Gastroesophageal sphincter (tissue), 4 donors: ENCODE results near the gene COLEC11. TPM values are rescaled to one million over a fixed set of nuclear protein-coding genes. Genes with fewer than 3 reads are reported as not detected.

Experiments
- ATAC-seq: fragments of 150-250 bp; one replicate; pipeline ENCODE4 v1.9.1; 2016; ENCODE audit warnings: mild to moderate bottlenecking, moderate library complexity
- H3K27ac ChIP-seq, 4 donors: fragments of 200-600 bp; sonication (generic) in 3 of 4; 1 replicate in 3 of 4; 2 replicates in 1 of 4; pipeline ENCODE4 v1.5.1; 2016 to 2019
- H3K27me3 ChIP-seq: fragments of 200-600 bp; sonication (generic); one replicate; pipeline ENCODE4 v1.5.1; 2019
- H3K36me3 ChIP-seq, 2 donors: fragments of 200-600 bp; sonication (generic); one replicate each; pipeline ENCODE4 v1.5.1; 2019; ENCODE audit warnings: control low read depth in 1 of 2
- H3K4me1 ChIP-seq, 3 donors: fragments of 200-600 bp; sonication (generic); 1 replicate in 2 of 3; 2 replicates in 1 of 3; pipeline ENCODE4 v1.5.1; 2016 to 2019; ENCODE audit warnings: control low read depth in 2 of 3
- H3K4me3 ChIP-seq, 2 donors: fragments of 200-600 bp; sonication (generic); one replicate each; pipeline ENCODE4 v1.5.1; 2019; ENCODE audit warnings: mild to moderate bottlenecking in 1 of 2, moderate library complexity in 1 of 2
- H3K9me3 ChIP-seq, 3 donors: fragments of 200-600 bp; sonication (generic); one replicate each; pipeline ENCODE4 v1.5.1; 2017 to 2019; ENCODE audit warnings: control low read depth in 2 of 3
- CTCF ChIP-seq, 4 experiments: fragments of 200-600 bp in 2 of 4; fragments of 450-650 bp in 2 of 4; sonication (generic) in 1 of 4; IDR thresholded peaks; one replicate each; pipeline ENCODE4 v1.5.1; 2017 to 2019; ENCODE audit warnings: antibody characterized with exemption in 4 of 4, mild to moderate bottlenecking in 2 of 4, moderate library complexity in 2 of 4
- EP300 ChIP-seq: sonication (generic); formaldehyde crosslinking; IDR thresholded peaks from one replicate; pipeline ENCODE4 v1.6.1; 2017; ENCODE audit warnings: antibody characterized with exemption, mild to moderate bottlenecking
- POLR2A ChIP-seq, 2 donors: fragments of 450-650 bp; IDR thresholded peaks; one replicate each; pipeline ENCODE4 v1.6.1; 2017; ENCODE audit warnings: antibody characterized with exemption in 2 of 2, mild to moderate bottlenecking in 2 of 2, moderate library complexity in 1 of 2
- POLR2AphosphoS5 ChIP-seq: sonication (generic); formaldehyde crosslinking; IDR thresholded peaks from one replicate; pipeline ENCODE4 v1.6.1; 2017; ENCODE audit warnings: antibody characterized with exemption
- small RNA-seq, 4 donors: library from RNA; depleted of rRNA; stranded (forward); fragments of <200 nt; gene quantifications; one replicate each; pipeline ENCODE3, GENCODE V24; 2016
- total RNA-seq, 4 donors: library from RNA; depleted of rRNA; stranded (reverse); fragments of >200 nt; gene quantifications; one replicate each; pipeline ENCODE4 v1.1.0, GENCODE V29; 2016

The COLEC11 gene
- total RNA-seq, 4 donors from 2014 or later = 0.57 to 5.0 (median 3.1) TPM

GRCh38 chr2:3689998-3690748 lies 95.3 kb downstream of the COLEC11 start:
- peaks cover 20% of the 10 kb centered on the region for H3K27me3 ChIP-seq
- H3K27ac ChIP-seq = no peak overlapping the region
- no peaks in the 10 kb centered on the region for H3K4me1 ChIP-seq
- peaks cover 0 to 6% (median 0%) of the 10 kb centered on the region in 3 donors for H3K9me3 ChIP-seq
- no peaks in the 10 kb centered on the region for H3K36me3 ChIP-seq
- TF ChIP-seq POLR2A (IDR thresholded peaks at IDR 0.05) (no peak), CTCF (IDR thresholded peaks at IDR 0.05) (no peak), POLR2AphosphoS5 (no peak), EP300 (no peak)
- no peak for ATAC-seq
- no peak overlapping the region for H3K4me3 ChIP-seq

- Histone ChIP-seq H3K4me3 (no peak overlapping the region), H3K27ac (no peak overlapping the region), H3K27me3 (peaks cover 20% of the 10 kb centered on the region), H3K9me3 (peaks cover 0 to 6% (median 0%) of the 10 kb centered on the region in 3 donors), H3K4me1 (no peaks in the 10 kb centered on the region), H3K36me3 (no peaks in the 10 kb centered on the region)
- no peak for ATAC-seq
- no peak for TF ChIP-seq POLR2AphosphoS5
- TF ChIP-seq EP300 = no peak
- peak in 1 of 4 experiments; percentile 36 for TF ChIP-seq CTCF (IDR thresholded peaks at IDR 0.05)
Measured at GRCh38 chr2:3692375-3692774, 97.5 kb downstream of the COLEC11 start.

Small RNA genes lying within 50 kb of the gene (small RNA-seq; reads per million reads assigned to genes)
- 0 reads per million in 4 donors for gene TMSB4XP2

Other genes starting within 250 kb of the COLEC11 start
- 10 to 100 TPM; 11.3 to 26.8 (median 22.2) TPM for gene EIPR1, start 217.3 kb upstream of the COLEC11 start, total RNA-seq
- gene TRAPPC12, start 215.4 kb upstream of the COLEC11 start, total RNA-seq = 10 to 100 TPM; 52.2 to 90.7 (median 77.6) TPM
- 100 to 1,000 TPM in 1 of 4 donors, 10 to 100 TPM in 3; 61.9 to 106 (median 82.9) TPM for gene ADI1, start 75.6 kb upstream of the COLEC11 start, total RNA-seq
- 10 to 100 TPM; 28.1 to 46.2 (median 34.0) TPM for gene RNASEH1, start 36.8 kb upstream of the COLEC11 start, total RNA-seq
- 1,000 to 10,000 TPM; 1,117 to 3,164 (median 3,050) TPM for gene RPS7, start 19.9 kb upstream of the COLEC11 start, total RNA-seq
- gene ALLC, start 63.1 kb downstream of the COLEC11 start, total RNA-seq = not detected
- gene DCDC2C, start 108.5 kb downstream of the COLEC11 start, total RNA-seq = 1 to 10 TPM in 1 of 4 donors, under 1 TPM in 1, not detected in 2; 0.19 to 4.0 TPM